ENCODE results near the gene USF3.

The USF3 gene

GRCh38 chr3:113617726-113618125, 78.7 kb downstream of the USF3 start:
- DNase-seq (ENCODE audit: extremely low read depth, low read depth): no peak

GRCh38 chr3:113615976-113616375, 80.5 kb downstream of the USF3 start:
- DNase-seq (ENCODE audit: extremely low read depth, low read depth): no peak
- TF ChIP-seq CTCF (IDR thresholded peaks at IDR 0.05; ENCODE audit: low read depth, low read length): no peak

More at GRCh38 chr3:113617726-113618125, 78.7 kb downstream of the USF3 start:
- TF ChIP-seq CTCF (IDR thresholded peaks at IDR 0.05; ENCODE audit: low read depth, low read length): no peak

GRCh38 chr3:113614402-113614801, 82.0 kb downstream of the USF3 start:
- no peak for TF ChIP-seq CTCF (IDR thresholded peaks at IDR 0.05; ENCODE audit: low read depth, low read length)
- no peak for DNase-seq (ENCODE audit: extremely low read depth, low read depth)

- no peak for DNase-seq (ENCODE audit: extremely low read depth, low read depth)
- no peak for TF ChIP-seq CTCF (IDR thresholded peaks at IDR 0.05; ENCODE audit: low read depth, low read length)
Measured at GRCh38 chr3:113607219-113607596, 89.2 kb downstream of the USF3 start.

- no peak for TF ChIP-seq CTCF (IDR thresholded peaks at IDR 0.05; ENCODE audit: low read depth, low read length)
- DNase-seq (ENCODE audit: extremely low read depth, low read depth): no peak
Measured at GRCh38 chr3:113606539-113607218, 89.8 kb downstream of the USF3 start.

GRCh38 chr3:113602836-113603235, 93.6 kb downstream of the USF3 start:
- TF ChIP-seq CTCF (IDR thresholded peaks at IDR 0.05; ENCODE audit: low read depth, low read length): no peak
- no peak for DNase-seq (ENCODE audit: extremely low read depth, low read depth)

- DNase-seq (ENCODE audit: extremely low read depth, low read depth): no peak
- no peak for TF ChIP-seq CTCF (IDR thresholded peaks at IDR 0.05; ENCODE audit: low read depth, low read length)
Measured at GRCh38 chr3:113602256-113602655, 94.2 kb downstream of the USF3 start.
